K562 (cell line): ENCODE measurements around the gene RNF167. TPM values are rescaled to one million over a fixed set of nuclear protein-coding genes. Genes with fewer than 3 reads are reported as not detected.

Experiments used
- ATAC-seq: fragments of 200-7000 bp; cut with Tn5 transposase; 3 replicates; pipeline ENCODE4 v1.9.1; 2020; ENCODE audit warnings: moderate library complexity
- BruUV-seq: library from RNA; stranded (reverse); fragments of 400-500 nt; replicated peaks from 2 replicates; lab custom pipeline; 2021; lab: Mats Ljungman, UMichigan
- CTCF ChIA-PET: fragments of 300-600 bp; formaldehyde crosslinking; extraction: SDS; loops from one replicate; lab custom pipeline; 2021; ENCODE audit warnings: low intra/inter-chr PET ratio; lab: Yijun Ruan, JAX
- POLR2A ChIA-PET: fragments of 300-600, 350-650 bp; sonication (Branson Sonifier 250); formaldehyde crosslinking; extraction: SDS; loops from one replicate; lab custom pipeline; 2021; ENCODE audit warnings: antibody characterized with exemption, inconsistent platforms; lab: Yijun Ruan, JAX
- DNase-seq, 4 experiments: peaks; one replicate each; pipeline versions ENCODE4 v3.0.0 to v3.0.0-alpha.2; 2011 to 2018; ENCODE audit warnings: low spot score in 3 of 4, mixed read lengths in 3 of 4; ENCODE audit errors: extremely low read depth in 1 of 4
- FAIRE-seq: peaks from 2 replicates; lab custom pipeline; 2011; peaks lifted over from hg19 to GRCh38; lab: Jason Lieb, UNC
- H2AFZ ChIP-seq: 2 replicates; pipeline ENCODE4 v1.6.0; 2011; ENCODE audit warnings: low read depth, low read length, control low read depth, inconsistent platforms
- H3K27ac ChIP-seq: fragments of 200-600 bp; 3 replicates; pipeline ENCODE4 v1.8.0; 2011; ENCODE audit warnings: low read depth, mild to moderate bottlenecking, control low read depth, inconsistent platforms, low read length, moderate library complexity, mixed read lengths; ENCODE audit errors: extremely low read depth
- H3K27me3 ChIP-seq, 2 experiments: fragments of 300-600 bp in 1 of 2; 2 replicates in 1 of 2; 3 replicates in 1 of 2; pipeline versions ENCODE4 v1.6.0 to v1.8.0; 2011; ENCODE audit warnings: inconsistent platforms in 2 of 2, low read length in 2 of 2, mild to moderate bottlenecking in 1 of 2, mixed read lengths in 1 of 2, moderate library complexity in 1 of 2; ENCODE audit not compliant: control insufficient read depth in 2 of 2, insufficient read depth in 2 of 2
- H3K36me3 ChIP-seq: fragments of 300-600 bp; 3 replicates; pipeline ENCODE4 v1.8.0; 2011; ENCODE audit warnings: mild to moderate bottlenecking, low read length, inconsistent platforms; ENCODE audit not compliant: control insufficient read depth, insufficient read depth
- H3K4me1 ChIP-seq, 2 experiments: fragments of 200-600 bp in 1 of 2; replicated peaks in 1 of 2; 2 replicates in 1 of 2; 3 replicates in 1 of 2; pipeline versions ENCODE4 v1.5.1 to v1.8.0; 2011; ENCODE audit warnings: inconsistent platforms in 2 of 2, low read length in 2 of 2, mild to moderate bottlenecking in 1 of 2, mixed read lengths in 1 of 2, moderate library complexity in 1 of 2; ENCODE audit not compliant: control insufficient read depth in 2 of 2, insufficient read depth in 2 of 2
- H3K4me2 ChIP-seq: 2 replicates; pipeline ENCODE4 v1.6.1; 2011; ENCODE audit warnings: low read length, control low read depth, inconsistent platforms, mixed read lengths; ENCODE audit not compliant: insufficient read depth
- H3K4me3 ChIP-seq: fragments of 200-600 bp; sonication (generic), shearing (Covaris generic); 2 replicates; pipeline ENCODE4 v1.5.1; 2016; ENCODE audit warnings: control low read depth, inconsistent platforms
- H3K79me2 ChIP-seq: fragments of 200-600 bp; 3 replicates; pipeline ENCODE4 v1.8.0; 2011; ENCODE audit warnings: low read length, inconsistent platforms; ENCODE audit not compliant: control insufficient read depth, insufficient read depth
- H3K9ac ChIP-seq, 2 experiments: 2 replicates each; pipeline versions ENCODE4 v1.6.0 to v1.6.1; 2011; ENCODE audit warnings: low read depth in 2 of 2, low read length in 2 of 2, control low read depth in 1 of 2, inconsistent platforms in 1 of 2, mild to moderate bottlenecking in 1 of 2, mixed read lengths in 1 of 2; ENCODE audit not compliant: insufficient read depth in 1 of 2
- H3K9me1 ChIP-seq: one replicate; pipeline ENCODE4 v1.6.0; 2011; ENCODE audit warnings: inconsistent platforms, mild to moderate bottlenecking, low read length, moderate library complexity; ENCODE audit not compliant: control insufficient read depth, insufficient read depth
- H3K9me3 ChIP-seq: replicated peaks from 2 replicates; pipeline ENCODE4 v1.5.1; 2011; ENCODE audit warnings: low read depth, low read length, inconsistent platforms; ENCODE audit not compliant: control insufficient read depth, insufficient read depth
- H4K20me1 ChIP-seq: replicated peaks from 2 replicates; pipeline ENCODE4 v1.6.1; 2011; ENCODE audit warnings: low read length, inconsistent platforms, mixed read lengths; ENCODE audit not compliant: control insufficient read depth, insufficient read depth
- ASH1L ChIP-seq: fragments of 450-650 bp; IDR thresholded peaks from 2 replicates; pipeline ENCODE4 v1.6.1; 2018; ENCODE audit warnings: borderline replicate concordance, mild to moderate bottlenecking, low read depth; ENCODE audit not compliant: partially characterized antibody
- CGGBP1 ChIP-seq: fragments of 250-450 bp; sonication (Bioruptor Pico); IDR thresholded peaks from 2 replicates; pipeline ENCODE4 v1.9.0; 2021; ENCODE audit warnings: mild to moderate bottlenecking
- ERF ChIP-seq: fragments of 450-650 bp; formaldehyde crosslinking; IDR thresholded peaks from 2 replicates; pipeline ENCODE4 v1.4.0; 2020; ENCODE audit warnings: mild to moderate bottlenecking, mixed read lengths
- ETV5 ChIP-seq: sonication (generic); formaldehyde crosslinking; IDR thresholded peaks from 2 replicates; pipeline ENCODE4 v1.4.0; 2020; ENCODE audit warnings: low read depth, mild to moderate bottlenecking, missing genetic modification reagents
- MTF1 ChIP-seq: fragments of 250-450 bp; sonication (Bioruptor Pico); IDR thresholded peaks from 2 replicates; pipeline ENCODE4 v1.9.0; 2021; ENCODE audit warnings: moderate library complexity, mild to moderate bottlenecking, inconsistent platforms, borderline replicate concordance
- NELFE ChIP-seq: IDR thresholded peaks from 2 replicates; pipeline ENCODE4 v1.6.1; 2011; ENCODE audit warnings: mild to moderate bottlenecking; ENCODE audit not compliant: insufficient read depth, insufficient read length
- OTX1 ChIP-seq: fragments of 450-650 bp; formaldehyde crosslinking; IDR thresholded peaks from 2 replicates; pipeline ENCODE4 v1.4.0; 2022; ENCODE audit warnings: mild to moderate bottlenecking
- PHB2 ChIP-seq: fragments of 450-650 bp; IDR thresholded peaks from 2 replicates; pipeline ENCODE4 v1.6.1; 2017; ENCODE audit warnings: low read depth
- SFPQ ChIP-seq: fragments of 200-400 bp; formaldehyde crosslinking; IDR thresholded peaks from 2 replicates; pipeline ENCODE4 v1.6.1; 2017; ENCODE audit warnings: mild to moderate bottlenecking, low read depth, low read length, moderate library complexity
- SLC30A9 ChIP-seq: fragments of 250-450 bp; sonication (Bioruptor Pico); IDR thresholded peaks from 2 replicates; pipeline ENCODE4 v1.8.0; 2022; ENCODE audit warnings: mild to moderate bottlenecking, moderate library complexity
- XRCC5 ChIP-seq: fragments of 200-400 bp; formaldehyde crosslinking; IDR thresholded peaks from 2 replicates; pipeline ENCODE4 v1.6.1; 2017; ENCODE audit warnings: low read depth, mild to moderate bottlenecking, low read length
- ZNF232 ChIP-seq: sonication (generic); formaldehyde crosslinking; IDR thresholded peaks from 2 replicates; pipeline ENCODE4 v1.8.0; 2022; ENCODE audit warnings: mild to moderate bottlenecking, missing genetic modification reagents
- ZNF239 ChIP-seq: fragments of 250-450 bp; sonication (Bioruptor Pico); IDR thresholded peaks from 2 replicates; pipeline ENCODE4 v1.4.0; 2020; ENCODE audit warnings: mild to moderate bottlenecking
- ZSCAN32 ChIP-seq: fragments of 450-650 bp; formaldehyde crosslinking; IDR thresholded peaks from 2 replicates; pipeline ENCODE4 v1.4.0; 2020; ENCODE audit warnings: mild to moderate bottlenecking, moderate library complexity
- WGBS: fragments of 100-300 bp; shearing (Covaris generic); methylation state at CpG from one replicate; pipeline ENCODE4 v1.1.6; 2016; ENCODE audit warnings: low coverage, mixed read lengths; ENCODE audit not compliant: insufficient coverage; ENCODE audit errors: missing lambda C conversion rate; 5-methylcytosine and 5-hydroxymethylcytosine counted together
- in situ Hi-C: fragments of 300-500 bp; cut with MboI; formaldehyde crosslinking; loops from 4 replicates; pipeline ENCODE4 v1.15.0; 2018; ENCODE audit warnings: inconsistent platforms, mixed read lengths
- intact Hi-C: fragments of 100-400 bp; cut with micrococcal nuclease; formaldehyde crosslinking; loops from 2 replicates; pipeline ENCODE4 v1.14.2; 2022
- polyA plus RNA-seq, 8 experiments: library from polyadenylated mRNA; depleted of rRNA in 4 of 8; stranded (reverse) in 5 of 8; unstranded in 3 of 8; fragments of >200 nt; fragmentation: Nextera tagmentation in 2 of 8; fragmentation: Illumina TruSeq in 1 of 8; extraction: Ambion mirVana in 2 of 8; extraction: Trizol in 1 of 8; gene quantifications; 2 replicates each; pipeline versions ENCODE4 v1.2.1 to v1.2.3, GENCODE V29; 2011 to 2014; ENCODE audit warnings: inconsistent platforms in 1 of 8, missing spikeins in 1 of 8
- total RNA-seq, 7 experiments: library from RNA; depleted of rRNA in 6 of 7; stranded (reverse); fragments of >200 nt in 6 of 7; fragmentation: Illumina TruSeq in 2 of 7; extraction: Trizol in 2 of 7; gene quantifications; 2 replicates each; pipeline versions ENCODE4 v1.2.1 to v1.2.3, GENCODE V29; 2011 to 2021; ENCODE audit warnings: low replicate concordance in 1 of 7

Gene RNF167
- total and polyA plus RNA-seq, 9 of the 15 experiments (the other 6 are each of a cell fraction or from before 2014, with no cell fraction given) = 16.5 to 143 (median 45.5) TPM

- peak overlapping the region; percentile 96 for H3K4me2 ChIP-seq
- FAIRE-seq (no peak), ATAC-seq (no peak), DNase-seq (no peak)
- in situ Hi-C loops (no loop called here), intact Hi-C loops (no loop called here)
- 94% methylated on average over 2 of the region's 11 CpGs for WGBS
- H3K9ac ChIP-seq = peak overlapping the region; percentile 95 to 98; a peak in 3 of 4 replicates
- no peak overlapping the region; the same call in 2 of the 3 replicates for H3K27ac ChIP-seq
- H3K9me1 ChIP-seq = no peaks in the 10 kb centered on the region
- H3K9me3 ChIP-seq = no peaks in the 10 kb centered on the region
- peaks cover 44% of the 10 kb centered on the region for H3K36me3 ChIP-seq
- no peak for TF ChIP-seq ZSCAN32 (CRISPR knock-in tag)
- no peak for TF ChIP-seq ERF (CRISPR knock-in tag)
- no peak for TF ChIP-seq ASH1L
- no peak for TF ChIP-seq OTX1 (CRISPR knock-in tag)
- TF ChIP-seq MTF1 (CRISPR knock-in tag) = no peak
- no peak for TF ChIP-seq XRCC5
- no peak for TF ChIP-seq PHB2
- TF ChIP-seq ETV5 = no peak
- no peak for TF ChIP-seq ZNF232 (CRISPR knock-in tag)
- TF ChIP-seq SFPQ = no peak
- no peak for TF ChIP-seq NELFE
- no peak for TF ChIP-seq CGGBP1 (CRISPR knock-in tag)
- no peak for TF ChIP-seq SLC30A9 (CRISPR knock-in tag)
- TF ChIP-seq ZNF239 = no peak
- no peaks in the 10 kb centered on the region for H4K20me1 ChIP-seq
- no peak overlapping the region for H3K4me3 ChIP-seq
- no TSS peak for BruUV-seq
- no peak overlapping the region for H2AFZ ChIP-seq
- H3K79me2 ChIP-seq = peaks cover 46% of the 10 kb centered on the region
- CTCF ChIA-PET = no interaction called here
- no peaks in the 10 kb centered on the region for H3K27me3 ChIP-seq
- H3K4me1 ChIP-seq = peaks cover 13 to 34% of the 10 kb centered on the region in 2 experiments; a peak in 4 of 5 replicates
- POLR2A ChIA-PET = no interaction called here
These were observed 2.0 kb upstream of the RNF167 start for GRCh38 chr17:4938069-4938491.
